CD14-positive monocyte (primary cell): ENCODE results near the gene ADGRG6. TPM values are rescaled to one million over a fixed set of nuclear protein-coding genes. Genes with fewer than 3 reads are reported as not detected.

ENCODE experiments used
- DNase-seq, 3 donors: peaks; one replicate each; pipeline ENCODE4 v3.0.0-alpha.2; 2011 to 2022
- H2AFZ ChIP-seq: 2 replicates; pipeline ENCODE4 v1.6.0; 2012; ENCODE audit warnings: mild to moderate bottlenecking, low read depth, low read length, inconsistent platforms; ENCODE audit not compliant: insufficient read depth, poor library complexity, severe bottlenecking
- H3K27ac ChIP-seq, 2 donors: 1 replicate in 1 of 2; 2 replicates in 1 of 2; pipeline ENCODE4 v1.5.1; 2012 to 2013; ENCODE audit warnings: low read length in 2 of 2, control low read depth in 1 of 2, inconsistent platforms in 1 of 2, low read depth in 1 of 2, mild to moderate bottlenecking in 1 of 2
- H3K27me3 ChIP-seq, 2 donors: one replicate each; pipeline versions ENCODE4 v1.6.0 to v1.6.1; 2011 to 2013; ENCODE audit warnings: low read length in 2 of 2; ENCODE audit not compliant: control insufficient read depth in 2 of 2, insufficient read depth in 2 of 2
- H3K36me3 ChIP-seq, 2 donors: replicated peaks in 1 of 2; 1 replicate in 1 of 2; 2 replicates in 1 of 2; pipeline versions ENCODE4 v1.5.1 to v1.6.1; 2012 to 2013; ENCODE audit warnings: low read length in 2 of 2, control low read depth in 1 of 2, inconsistent platforms in 1 of 2, mild to moderate bottlenecking in 1 of 2; ENCODE audit not compliant: insufficient read depth in 2 of 2, control insufficient read depth in 1 of 2
- H3K4me1 ChIP-seq, 2 donors: 1 replicate in 1 of 2; 2 replicates in 1 of 2; pipeline versions ENCODE4 v1.5.1 to v1.6.1; 2012 to 2013; ENCODE audit warnings: low read length in 2 of 2, control low read depth in 1 of 2, inconsistent platforms in 1 of 2, mild to moderate bottlenecking in 1 of 2, moderate library complexity in 1 of 2; ENCODE audit not compliant: insufficient read depth in 2 of 2, control insufficient read depth in 1 of 2
- H3K4me2 ChIP-seq: replicated peaks from 2 replicates; pipeline ENCODE3; 2012; ENCODE audit warnings: low read length, moderate library complexity, mild to moderate bottlenecking; ENCODE audit not compliant: poor library complexity, severe bottlenecking; ENCODE audit errors: extremely low read depth
- H3K4me3 ChIP-seq, 3 experiments: fragments of 200-600 bp in 1 of 3; sonication (generic) in 1 of 3; replicated peaks in 1 of 3; 1 replicate in 2 of 3; 2 replicates in 1 of 3; pipeline ENCODE4 v1.5.1; 2011 to 2013; ENCODE audit warnings: low read length in 3 of 3, mild to moderate bottlenecking in 3 of 3, control low read depth in 2 of 3, low read depth in 2 of 3, inconsistent platforms in 1 of 3, moderate library complexity in 1 of 3
- H3K79me2 ChIP-seq: 2 replicates; pipeline ENCODE4 v1.6.0; 2012; ENCODE audit warnings: mild to moderate bottlenecking, control low read depth, inconsistent platforms, low read length, moderate library complexity; ENCODE audit not compliant: insufficient read depth
- H3K9ac ChIP-seq: 2 replicates; pipeline ENCODE4 v1.6.0; 2017; ENCODE audit warnings: low read length, mild to moderate bottlenecking; ENCODE audit not compliant: insufficient read depth, poor library complexity, severe bottlenecking
- H3K9me3 ChIP-seq, 2 donors: replicated peaks in 1 of 2; 1 replicate in 1 of 2; 2 replicates in 1 of 2; pipeline versions ENCODE4 v1.5.1 to v1.6.1; 2012 to 2013; ENCODE audit warnings: low read length in 2 of 2, control low read depth in 1 of 2; ENCODE audit not compliant: control insufficient read depth in 1 of 2, insufficient read depth in 1 of 2
- H4K20me1 ChIP-seq: 2 replicates; pipeline ENCODE4 v1.6.0; 2012; ENCODE audit warnings: mild to moderate bottlenecking, low read length, control low read depth, moderate library complexity; ENCODE audit not compliant: insufficient read depth
- H3K27ac Mint-ChIP-seq, 7 donors: one replicate each; pipeline ENCODE4 v1.8.0; 2020; ENCODE audit warnings: mild to moderate bottlenecking in 7 of 7, mixed read lengths in 7 of 7, moderate library complexity in 6 of 7, inconsistent platforms in 2 of 7
- H3K27me3 Mint-ChIP-seq, 3 donors: one replicate each; pipeline ENCODE4 v1.8.0; 2021 to 2022; ENCODE audit warnings: low read depth in 3 of 3, mild to moderate bottlenecking in 3 of 3, mixed read lengths in 3 of 3, moderate library complexity in 3 of 3, inconsistent platforms in 1 of 3
- H3K36me3 Mint-ChIP-seq, 2 donors: one replicate each; pipeline ENCODE4 v1.8.0; 2020; ENCODE audit warnings: mixed read lengths in 2 of 2, inconsistent platforms in 1 of 2, mild to moderate bottlenecking in 1 of 2
- H3K4me1 Mint-ChIP-seq: one replicate; pipeline ENCODE4 v1.8.0; 2020; ENCODE audit warnings: mild to moderate bottlenecking, mixed read lengths
- H3K4me3 Mint-ChIP-seq, 2 donors: one replicate each; pipeline ENCODE4 v1.8.0; 2020; ENCODE audit warnings: mild to moderate bottlenecking in 2 of 2, mixed read lengths in 2 of 2, moderate library complexity in 1 of 2
- H3K9me3 Mint-ChIP-seq, 7 donors: one replicate each; pipeline ENCODE4 v1.8.0; 2020 to 2022; ENCODE audit warnings: mixed read lengths in 7 of 7, mild to moderate bottlenecking in 6 of 7, moderate library complexity in 6 of 7, inconsistent platforms in 2 of 7
- CTCF ChIP-seq: fragments of 200-600 bp; IDR thresholded peaks from one replicate; pipeline ENCODE4 v1.8.0; 2022; ENCODE audit warnings: antibody characterized with exemption, mild to moderate bottlenecking
- WGBS: methylation state at CpG from one replicate; pipeline ENCODE4 v1.1.5; 2013; ENCODE audit warnings: missing lambda C conversion rate; ENCODE audit not compliant: insufficient coverage; 5-methylcytosine and 5-hydroxymethylcytosine counted together
- intact Hi-C, 2 donors: fragments of 100-400 bp; cut with micrococcal nuclease; formaldehyde crosslinking; loops; one replicate each; pipeline versions ENCODE4 v1.15.0 to v1.15.1; 2023
- polyA plus RNA-seq, 3 donors: library from polyadenylated mRNA; depleted of rRNA in 1 of 3; unstranded in 2 of 3; stranded (reverse) in 1 of 3; fragments of 300-500 nt in 2 of 3; fragments of >200 nt in 1 of 3; fragmentation: Illumina TruSeq in 2 of 3; gene quantifications; 1 replicate in 2 of 3; 2 replicates in 1 of 3; pipeline ENCODE4 v1.2.3, GENCODE V29; 2012 to 2021

Gene ADGRG6
- polyA plus RNA-seq, 3 donors, result 0.18 to 0.31 TPM; not detected in 1

GRCh38 chr6:142412658-142413057 lies 110.9 kb downstream of the ADGRG6 start:
- Histone ChIP-seq H4K20me1 (no peaks in the 10 kb centered on the region), H3K79me2 (no peaks in the 10 kb centered on the region), H3K27ac (no peak overlapping the region), H2AFZ (no peak overlapping the region), H3K9me3 (no peaks in the 10 kb centered on the region), H3K4me3 (no peak overlapping the region), H3K9ac (no peak overlapping the region), H3K36me3 (no peaks in the 10 kb centered on the region), H3K27me3 (no peaks in the 10 kb centered on the region), H3K4me1 (no peaks in the 10 kb centered on the region), H3K4me2 (no peak overlapping the region)
- no peak overlapping the region for H3K4me3 Mint-ChIP-seq
- no peaks in the 10 kb centered on the region for H3K36me3 Mint-ChIP-seq
- WGBS, result no CpG with 5 or more reads among the region's 2 CpGs
- H3K9me3 Mint-ChIP-seq, result peaks cover 0 to 1% (median 0%) of the 10 kb centered on the region in 7 donors
- no peak for DNase-seq
- intact Hi-C loops, result no loop called here
- no peak overlapping the region for H3K27ac Mint-ChIP-seq
- H3K27me3 Mint-ChIP-seq, result peaks cover 0 to 2% (median 1%) of the 10 kb centered on the region in 3 donors
- TF ChIP-seq CTCF, result no peak
- H3K4me1 Mint-ChIP-seq, result no peaks in the 10 kb centered on the region

GRCh38 chr6:142413111-142413510 lies 111.3 kb downstream of the ADGRG6 start:
- H3K27ac ChIP-seq, result no peak overlapping the region
- no peak overlapping the region for H3K27ac Mint-ChIP-seq
- H3K9me3 ChIP-seq, result no peaks in the 10 kb centered on the region
- no peak overlapping the region for H3K9ac ChIP-seq
- no peak overlapping the region for H3K4me2 ChIP-seq
- no peaks in the 10 kb centered on the region for H3K4me1 Mint-ChIP-seq
- intact Hi-C loops, result no loop called here
- no peaks in the 10 kb centered on the region for H4K20me1 ChIP-seq
- no peaks in the 10 kb centered on the region for H3K36me3 ChIP-seq
- no peaks in the 10 kb centered on the region for H3K36me3 Mint-ChIP-seq
- peaks cover 0 to 2% (median 1%) of the 10 kb centered on the region in 3 donors for H3K27me3 Mint-ChIP-seq
- H2AFZ ChIP-seq, result no peak overlapping the region
- no peak for DNase-seq
- no peaks in the 10 kb centered on the region for H3K27me3 ChIP-seq
- TF ChIP-seq CTCF, result no peak
- no peaks in the 10 kb centered on the region for H3K4me1 ChIP-seq
- H3K79me2 ChIP-seq, result no peaks in the 10 kb centered on the region
- no peak overlapping the region for H3K4me3 Mint-ChIP-seq
- H3K9me3 Mint-ChIP-seq, result peaks cover 0 to 1% (median 0%) of the 10 kb centered on the region in 7 donors
- H3K4me3 ChIP-seq, result no peak overlapping the region
